HS-27A (cell line): ENCODE results near the gene TAS2R20.
"Not testable (repeated sequence)": the region's sequence is repeated elsewhere in the genome, so short reads cannot be mapped to it uniquely, and the experiment has no call there.

Source experiments
- DNase-seq: peaks from one replicate; pipeline ENCODE4 v3.0.0-alpha.2; 2012; ENCODE audit warnings: low read depth, missing footprints

Gene TAS2R20, protein sequence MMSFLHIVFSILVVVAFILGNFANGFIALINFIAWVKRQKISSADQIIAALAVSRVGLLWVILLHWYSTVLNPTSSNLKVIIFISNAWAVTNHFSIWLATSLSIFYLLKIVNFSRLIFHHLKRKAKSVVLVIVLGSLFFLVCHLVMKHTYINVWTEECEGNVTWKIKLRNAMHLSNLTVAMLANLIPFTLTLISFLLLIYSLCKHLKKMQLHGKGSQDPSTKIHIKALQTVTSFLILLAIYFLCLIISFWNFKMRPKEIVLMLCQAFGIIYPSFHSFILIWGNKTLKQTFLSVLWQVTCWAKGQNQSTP

DNA sequence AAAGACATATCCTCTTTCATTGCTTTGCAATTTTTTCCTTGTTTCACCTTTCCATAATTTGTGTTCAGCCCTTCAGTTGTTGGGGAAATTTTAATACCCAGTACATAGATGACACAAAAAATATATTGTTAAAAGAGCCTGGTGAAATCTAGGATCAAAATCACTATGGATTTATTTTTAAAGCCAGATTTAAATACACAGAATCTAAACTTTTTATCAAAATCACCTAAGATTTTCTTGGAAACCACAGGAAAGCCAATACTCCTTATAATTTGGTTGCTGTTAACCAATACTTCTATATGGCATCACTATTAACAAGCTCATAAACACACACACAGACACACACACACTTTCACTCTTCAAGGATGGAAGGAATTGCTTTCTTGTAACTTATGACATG lies at the start of gene TAS2R20:
Gene TAS2R20, minus strand, starts transcription at position 101 of the 400 bp plus-strand sequence. CDS start 429 bp downstream, outside the sequence.
- no peak for DNase-seq

GRCh38 chr12:11041366-11041765 lies 43.3 kb upstream of the TAS2R20 start:
- DNase-seq, result not testable (repeated sequence)

- no peak for DNase-seq
Observed at GRCh38 chr12:11040162-11040561, 42.1 kb upstream of the TAS2R20 start.

DNA sequence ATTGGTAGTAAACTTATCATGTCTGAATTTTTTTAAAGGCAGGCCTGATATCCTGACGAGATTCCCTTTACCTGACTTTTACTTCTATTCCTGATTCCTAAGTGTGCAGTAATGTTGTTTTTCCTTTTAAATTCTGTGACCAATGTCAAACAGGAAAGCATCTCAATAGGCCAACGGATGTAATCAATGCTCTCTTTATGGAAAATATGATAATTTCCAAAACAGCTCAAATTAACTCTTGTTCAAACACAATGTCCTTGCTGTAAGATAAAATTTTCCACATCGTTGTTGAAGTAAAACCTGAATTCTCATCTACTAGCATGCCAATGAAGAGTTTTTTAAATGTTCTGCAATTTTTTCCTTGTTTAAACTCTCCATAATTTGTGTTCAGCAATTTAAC lies 41.1 kb upstream of the TAS2R20 start:
- DNase-seq, result no peak

DNA sequence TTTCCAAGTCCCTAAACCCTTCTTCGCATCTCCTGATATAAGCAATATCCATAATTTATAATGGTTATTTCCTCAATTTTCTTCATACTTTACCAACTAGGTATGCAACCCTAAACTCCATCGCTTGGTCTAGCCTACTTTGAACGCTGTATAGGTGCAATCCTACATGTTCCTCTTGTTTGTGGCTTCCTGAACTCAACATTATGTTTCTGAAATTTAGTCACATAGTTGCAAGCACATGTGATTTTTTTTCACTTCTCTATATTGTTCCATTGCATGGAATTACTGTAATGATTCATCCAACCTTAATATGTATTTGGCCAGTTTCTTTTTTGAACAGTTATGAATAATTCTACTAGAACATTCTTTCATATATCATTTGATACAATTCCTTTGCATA lies 35.9 kb upstream of the TAS2R20 start:
- not testable (repeated sequence) for DNase-seq

DNA sequence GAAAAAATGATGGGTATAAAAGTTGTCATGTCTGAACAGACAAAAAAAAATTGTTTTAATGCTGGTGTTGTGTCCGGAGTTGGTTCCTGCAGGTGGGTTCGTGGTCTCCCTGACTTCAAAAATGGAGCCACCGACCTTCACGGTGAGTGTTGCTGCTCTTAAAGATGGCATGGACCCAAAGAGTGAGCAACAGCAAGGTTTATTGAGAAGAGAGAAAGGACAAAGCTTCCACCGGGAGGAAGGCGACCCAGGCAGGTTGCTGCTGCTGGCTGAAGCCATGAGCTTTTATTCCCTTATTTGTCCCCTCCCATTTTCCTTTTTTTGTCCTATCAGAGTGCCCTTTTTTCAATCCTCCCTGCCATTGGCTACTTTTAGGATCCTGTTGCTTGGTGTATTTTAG lies 33.2 kb upstream of the TAS2R20 start, which contains the start of gene TAS2R31:
Gene TAS2R31, minus strand, starts transcription at position 101 of the 400 bp plus-strand sequence. Its CDS starts 72 bp downstream, at position 29.
- DNase-seq, result no peak

- no peak for DNase-seq
Observed at GRCh38 chr12:11026118-11026517, 28.0 kb upstream of the TAS2R20 start.

GRCh38 chr12:11023387-11023786 lies 25.3 kb upstream of the TAS2R20 start:
- no peak for DNase-seq

DNA sequence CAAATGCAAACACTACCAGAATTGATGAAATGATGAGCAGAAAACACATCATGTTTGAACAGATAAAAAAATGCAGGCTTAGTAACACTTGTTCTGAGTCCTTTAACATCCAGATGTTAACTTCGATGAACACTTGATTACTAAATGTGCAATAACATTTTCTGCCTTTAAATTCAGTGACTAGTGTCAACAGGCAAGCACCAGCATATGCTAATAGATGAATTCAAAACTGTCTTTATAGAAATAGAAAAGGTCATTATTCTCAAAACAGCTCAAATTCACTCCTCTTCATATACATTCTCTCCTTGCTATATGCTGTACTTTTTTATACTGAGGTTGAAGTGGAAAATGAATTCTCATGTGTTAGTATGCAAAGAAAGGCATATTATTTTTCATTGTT lies 24.4 kb upstream of the TAS2R20 start, which contains the start of gene TAS2R19:
Gene TAS2R19, minus strand, starts transcription at position 101 of the 400 bp plus-strand sequence. Its CDS starts 49 bp downstream, at position 52.
- DNase-seq, result no peak

- DNase-seq, result no peak
Observed at GRCh38 chr12:11016937-11017336, 18.8 kb upstream of the TAS2R20 start.

- no peak for DNase-seq
Observed at GRCh38 chr12:11015775-11016430, 17.8 kb upstream of the TAS2R20 start.

- DNase-seq, result no peak
Observed at GRCh38 chr12:11014234-11014633, 16.1 kb upstream of the TAS2R20 start.

- DNase-seq, result no peak
Observed at GRCh38 chr12:11007608-11008007, 9.5 kb upstream of the TAS2R20 start.

GRCh38 chr12:10994307-10994706 lies 3.8 kb downstream of the TAS2R20 start:
- DNase-seq, result no peak

- DNase-seq, result no peak
Observed at GRCh38 chr12:10989107-10989506, 9.0 kb downstream of the TAS2R20 start.

DNA sequence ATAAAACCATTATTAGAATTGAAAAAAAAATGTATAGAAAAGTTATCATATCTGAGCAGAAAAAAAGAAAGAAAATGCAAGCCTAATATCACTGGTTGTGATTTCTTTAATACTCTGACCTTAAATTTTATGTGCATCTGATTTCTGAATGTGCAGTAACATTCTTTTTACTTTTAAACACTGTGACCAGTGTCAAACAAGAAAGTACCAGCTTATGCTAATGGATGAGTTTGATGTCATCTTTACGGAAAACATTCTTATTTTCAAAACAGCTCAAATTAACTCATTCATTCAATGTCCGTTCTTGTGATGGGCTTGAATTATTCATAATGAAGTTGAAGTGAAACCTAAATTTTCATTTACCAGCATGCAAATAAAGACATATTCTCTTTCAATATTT lies 11.3 kb downstream of the TAS2R20 start, which contains the start of gene TAS2R50:
Gene TAS2R50, minus strand, starts transcription at position 101 of the 400 bp plus-strand sequence. Its CDS starts 52 bp downstream, at position 49.
- DNase-seq, result no peak

DNA sequence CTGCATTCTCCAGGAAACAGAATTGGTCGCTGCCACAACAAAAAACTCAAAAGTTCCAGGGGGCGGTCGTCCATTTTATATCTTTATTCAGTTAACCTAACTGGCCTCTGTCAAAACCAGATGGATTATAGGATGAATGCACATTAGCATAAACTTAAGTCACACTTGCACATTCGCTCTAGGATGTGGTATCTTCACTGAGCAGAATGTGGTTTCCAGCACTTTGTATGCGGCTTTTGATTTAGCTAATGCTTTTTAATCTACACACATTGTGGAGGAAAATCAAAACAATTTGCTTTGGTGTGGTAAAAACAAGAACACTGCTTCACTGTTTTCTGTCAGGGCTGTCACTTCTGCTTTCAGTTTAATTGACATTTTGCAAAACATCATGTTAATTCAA lies 15.9 kb downstream of the TAS2R20 start:
- DNase-seq, result no peak

DNA sequence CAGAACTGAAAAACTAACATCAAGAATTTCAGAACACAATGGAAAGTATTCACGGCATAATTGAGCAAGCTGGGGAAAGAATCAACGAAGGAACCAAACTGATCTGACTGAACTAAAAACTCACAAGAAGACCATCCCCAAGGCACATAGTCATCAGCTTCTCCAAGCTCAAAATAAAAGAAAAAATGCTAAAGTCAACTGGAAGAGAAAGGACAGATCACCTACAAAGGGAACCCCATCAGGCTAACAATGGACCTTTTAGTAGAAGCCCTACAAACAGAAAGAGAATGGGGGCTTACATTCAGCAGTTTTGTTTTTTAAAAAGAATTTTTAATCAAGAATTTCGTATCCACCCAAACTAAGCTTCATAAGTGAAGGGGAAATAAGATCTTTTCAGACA lies 23.1 kb downstream of the TAS2R20 start:
- DNase-seq, result no peak

GRCh38 chr12:10968765-10969456 lies 29.2 kb downstream of the TAS2R20 start:
- no peak for DNase-seq

DNA sequence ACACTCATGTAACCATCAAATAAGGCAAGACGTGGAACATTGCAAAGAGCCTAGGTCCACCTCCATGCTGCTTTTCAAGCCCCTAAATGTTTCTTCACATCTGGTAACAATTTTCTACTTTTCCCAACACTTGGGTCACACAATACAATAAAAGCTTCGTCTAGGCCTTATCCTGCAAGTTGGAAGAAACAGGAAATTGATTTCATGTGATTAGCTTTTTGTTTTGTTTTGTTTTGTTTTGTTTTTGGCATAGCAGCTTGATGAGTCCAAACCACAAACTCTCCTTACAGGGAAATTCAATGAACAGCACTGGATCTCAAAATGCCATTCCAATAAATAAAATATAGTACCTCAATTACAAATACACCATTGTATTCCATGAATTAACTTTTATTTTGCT lies 30.7 kb downstream of the TAS2R20 start:
- DNase-seq, result no peak

DNA sequence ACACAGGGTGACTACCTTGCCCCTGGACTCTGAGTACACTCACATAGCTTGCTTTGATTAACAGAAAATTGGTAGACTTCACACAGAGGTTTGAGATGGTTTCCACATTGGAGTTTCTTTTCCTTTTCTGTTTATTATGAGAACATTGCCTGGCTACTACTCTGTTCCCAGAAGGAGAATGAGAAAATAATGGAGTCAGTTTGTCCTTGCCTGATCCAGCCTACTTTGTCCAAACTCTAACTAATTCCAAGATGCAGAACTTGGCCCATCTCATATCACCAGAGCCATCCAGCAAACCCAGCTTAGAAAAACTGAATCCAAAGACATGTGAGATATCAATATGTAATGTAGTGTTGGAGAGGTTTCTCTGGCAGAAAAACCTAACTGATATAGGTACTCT lies 31.8 kb downstream of the TAS2R20 start:
- no peak for DNase-seq

DNA sequence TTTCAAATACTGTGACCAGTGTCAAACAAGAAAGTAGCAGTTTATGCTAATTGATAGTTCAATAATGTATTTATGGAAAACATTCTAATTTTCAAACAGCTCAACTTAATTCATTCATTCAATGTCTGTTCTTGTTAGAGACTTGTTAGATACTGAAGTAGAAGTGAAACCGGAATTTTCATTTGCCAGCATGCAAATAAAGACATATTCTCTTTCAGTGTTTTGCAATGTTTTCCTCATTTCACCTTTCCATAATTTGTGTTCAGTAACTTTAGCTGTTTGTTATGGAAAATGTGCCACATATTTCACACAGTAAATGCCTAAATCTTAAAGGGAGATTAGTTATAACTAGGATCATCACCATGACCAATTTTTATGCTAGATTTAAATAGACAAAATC lies 32.6 kb downstream of the TAS2R20 start:
- DNase-seq, result no peak

DNA sequence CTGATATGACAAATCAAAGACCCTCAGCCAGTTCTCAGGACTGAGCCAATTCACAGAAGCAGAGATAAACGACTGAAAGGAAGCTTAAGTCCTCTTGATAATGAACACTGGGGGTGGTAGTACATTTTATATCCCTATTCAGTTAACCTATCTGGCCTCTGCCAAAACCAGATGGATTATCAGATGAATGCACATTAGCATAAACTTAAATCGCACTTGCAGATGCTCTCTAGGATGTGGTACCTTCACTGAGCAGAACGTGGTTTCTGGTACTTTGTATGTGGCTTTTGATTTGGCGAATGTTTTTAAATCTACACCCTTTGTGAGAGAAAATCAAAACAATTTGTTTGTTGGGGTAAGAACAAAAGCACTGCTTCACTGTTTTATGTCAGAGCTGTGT lies 37.9 kb downstream of the TAS2R20 start:
- no peak for DNase-seq
